ENCODE results near the gene TSSC4.

TSSC4 gene

DNA sequence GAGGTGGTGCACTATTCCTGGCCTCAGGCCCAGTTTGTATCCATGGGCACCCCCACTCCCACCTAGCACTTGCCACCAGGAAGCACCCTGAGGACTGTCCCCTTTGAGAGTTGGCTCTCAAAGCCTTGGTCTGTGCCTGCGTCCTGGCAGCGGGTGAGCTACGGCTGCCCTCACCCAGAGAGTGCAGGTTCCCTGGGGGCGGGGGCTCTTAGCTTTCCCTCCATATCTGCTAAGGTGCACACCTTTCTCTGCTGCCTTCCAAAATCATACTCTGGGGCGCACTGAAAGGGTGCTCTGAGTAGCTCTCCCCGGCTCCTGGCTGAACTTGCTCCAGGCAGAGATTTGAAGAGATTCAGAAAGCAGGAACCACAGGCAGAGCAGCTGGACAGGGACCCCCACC, 51.4 kb downstream of the TSSC4 start:
- Histone ChIP-seq H3K9me3 (ENCODE audit: low read length) (no peaks in the 10 kb centered on the region), H3K4me3 (ENCODE audit: low read depth, low read length, poor library complexity, severe bottlenecking) (no peak overlapping the region), H3K27ac (ENCODE audit: low read depth, low read length, poor library complexity, severe bottlenecking) (no peak overlapping the region), H3K36me3 (ENCODE audit: insufficient read depth, low read length) (no peaks in the 10 kb centered on the region), H3K9ac (ENCODE audit: low read length) (no peak overlapping the region), H3K4me2 (ENCODE audit: low read length) (no peak overlapping the region), H3K79me2 (ENCODE audit: insufficient read depth, low read length) (no peaks in the 10 kb centered on the region), H3K9me2 (ENCODE audit: low read depth, low read length) (no peaks in the 10 kb centered on the region), H3K4me1 (ENCODE audit: insufficient read depth, low read length, severe bottlenecking) (peaks cover 3% of the 10 kb centered on the region), H3K27me3 (ENCODE audit: insufficient read depth, low read length) (no peaks in the 10 kb centered on the region), H3F3A (ENCODE audit: insufficient read depth, low read length) (no peaks in the 10 kb centered on the region), H4K20me1 (ENCODE audit: insufficient read depth, low read length) (no peaks in the 10 kb centered on the region), H2AFZ (ENCODE audit: low read length) (no peak overlapping the region)
- TF ChIP-seq, protein P1, sequence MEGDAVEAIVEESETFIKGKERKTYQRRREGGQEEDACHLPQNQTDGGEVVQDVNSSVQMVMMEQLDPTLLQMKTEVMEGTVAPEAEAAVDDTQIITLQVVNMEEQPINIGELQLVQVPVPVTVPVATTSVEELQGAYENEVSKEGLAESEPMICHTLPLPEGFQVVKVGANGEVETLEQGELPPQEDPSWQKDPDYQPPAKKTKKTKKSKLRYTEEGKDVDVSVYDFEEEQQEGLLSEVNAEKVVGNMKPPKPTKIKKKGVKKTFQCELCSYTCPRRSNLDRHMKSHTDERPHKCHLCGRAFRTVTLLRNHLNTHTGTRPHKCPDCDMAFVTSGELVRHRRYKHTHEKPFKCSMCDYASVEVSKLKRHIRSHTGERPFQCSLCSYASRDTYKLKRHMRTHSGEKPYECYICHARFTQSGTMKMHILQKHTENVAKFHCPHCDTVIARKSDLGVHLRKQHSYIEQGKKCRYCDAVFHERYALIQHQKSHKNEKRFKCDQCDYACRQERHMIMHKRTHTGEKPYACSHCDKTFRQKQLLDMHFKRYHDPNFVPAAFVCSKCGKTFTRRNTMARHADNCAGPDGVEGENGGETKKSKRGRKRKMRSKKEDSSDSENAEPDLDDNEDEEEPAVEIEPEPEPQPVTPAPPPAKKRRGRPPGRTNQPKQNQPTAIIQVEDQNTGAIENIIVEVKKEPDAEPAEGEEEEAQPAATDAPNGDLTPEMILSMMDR (IDR thresholded peaks at IDR 0.05; ENCODE audit: low read length) = no peak
- TF ChIP-seq EZH2 (IDR thresholded peaks at IDR 0.05; ENCODE audit: borderline replicate concordance, low read length) = no peak

DNA sequence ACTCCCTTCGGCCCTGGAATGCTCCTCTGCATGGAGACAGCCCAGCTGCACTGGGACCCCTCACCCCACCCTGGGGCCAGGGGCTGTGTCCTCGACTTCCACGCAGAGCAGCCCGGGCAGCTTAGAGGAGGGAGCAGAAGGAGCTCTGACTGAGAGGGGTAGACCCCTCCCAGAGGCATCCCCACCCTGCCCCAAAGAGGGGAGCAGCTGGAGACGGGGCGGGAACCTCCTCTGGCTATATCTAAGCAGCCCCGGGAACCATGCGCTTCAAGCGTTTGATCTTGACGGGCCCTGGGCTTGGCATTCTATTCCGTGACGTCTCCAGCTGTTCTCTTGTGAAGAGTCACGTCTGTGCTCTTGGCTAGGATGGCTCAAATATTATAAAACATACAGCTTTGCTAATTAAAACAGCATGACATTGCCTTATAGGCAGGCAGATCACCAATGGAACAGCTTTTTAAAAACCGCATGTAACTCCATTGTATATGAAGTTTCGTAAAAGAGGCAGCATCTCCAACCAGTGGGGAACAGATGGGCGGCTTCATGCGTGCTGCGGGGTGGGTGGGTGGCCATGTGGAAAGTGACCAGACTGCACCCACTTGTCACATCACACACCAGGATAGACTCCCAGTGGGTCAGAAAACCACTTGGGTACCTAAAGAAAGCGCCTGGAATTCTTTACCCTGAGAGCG, 51.9 kb downstream of the TSSC4 start:
- no peak overlapping the region for H2AFZ ChIP-seq (ENCODE audit: low read length)
- no peaks in the 10 kb centered on the region for H3K79me2 ChIP-seq (ENCODE audit: insufficient read depth, low read length)
- no peaks in the 10 kb centered on the region for H3K9me2 ChIP-seq (ENCODE audit: low read depth, low read length)
- TF ChIP-seq, protein P1 (IDR thresholded peaks at IDR 0.05; ENCODE audit: low read length) = no peak
- H3K9me3 ChIP-seq (ENCODE audit: low read length) = no peaks in the 10 kb centered on the region
- no peak overlapping the region for H3K4me2 ChIP-seq (ENCODE audit: low read length)
- no peak overlapping the region for H3K27ac ChIP-seq (ENCODE audit: low read depth, low read length, poor library complexity, severe bottlenecking)
- H3K9ac ChIP-seq (ENCODE audit: low read length) = no peak overlapping the region
- H3K4me1 ChIP-seq (ENCODE audit: insufficient read depth, low read length, severe bottlenecking) = no peaks in the 10 kb centered on the region
- no peaks in the 10 kb centered on the region for H3F3A ChIP-seq (ENCODE audit: insufficient read depth, low read length)
- H3K27me3 ChIP-seq (ENCODE audit: insufficient read depth, low read length) = no peaks in the 10 kb centered on the region
- no peaks in the 10 kb centered on the region for H3K36me3 ChIP-seq (ENCODE audit: insufficient read depth, low read length)
- no peaks in the 10 kb centered on the region for H4K20me1 ChIP-seq (ENCODE audit: insufficient read depth, low read length)
- no peak overlapping the region for H3K4me3 ChIP-seq (ENCODE audit: low read depth, low read length, poor library complexity, severe bottlenecking)

DNA sequence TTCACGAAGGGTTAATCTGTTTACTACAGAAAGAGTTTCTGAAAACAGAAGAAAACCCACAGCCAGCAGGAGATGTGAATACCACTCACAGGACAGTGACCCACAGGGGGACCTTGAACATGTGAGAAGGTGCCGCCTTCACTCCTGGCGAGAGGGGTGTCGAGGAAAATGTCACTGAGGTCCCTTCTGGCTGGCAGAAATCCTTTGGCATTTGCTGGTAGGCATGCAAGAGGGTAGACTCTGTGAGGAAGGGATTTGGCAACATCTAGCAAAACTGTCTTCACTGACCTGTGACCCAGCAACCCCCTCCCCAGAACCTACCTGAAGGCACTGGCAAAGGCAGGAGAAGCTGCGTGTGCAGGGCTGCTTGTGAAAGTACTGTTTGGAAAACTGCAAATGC, 52.9 kb downstream of the TSSC4 start:
- H3F3A ChIP-seq (ENCODE audit: insufficient read depth, low read length) = no peaks in the 10 kb centered on the region
- no peak overlapping the region for H3K27ac ChIP-seq (ENCODE audit: low read depth, low read length, poor library complexity, severe bottlenecking)
- no peak overlapping the region for H3K9ac ChIP-seq (ENCODE audit: low read length)
- no peaks in the 10 kb centered on the region for H3K9me3 ChIP-seq (ENCODE audit: low read length)
- no peaks in the 10 kb centered on the region for H3K27me3 ChIP-seq (ENCODE audit: insufficient read depth, low read length)
- no peaks in the 10 kb centered on the region for H3K4me1 ChIP-seq (ENCODE audit: insufficient read depth, low read length, severe bottlenecking)
- no peak overlapping the region for H2AFZ ChIP-seq (ENCODE audit: low read length)
- no peaks in the 10 kb centered on the region for H4K20me1 ChIP-seq (ENCODE audit: insufficient read depth, low read length)
- H3K4me3 ChIP-seq (ENCODE audit: low read depth, low read length, poor library complexity, severe bottlenecking) = no peak overlapping the region
- TF ChIP-seq EZH2 (IDR thresholded peaks at IDR 0.05; ENCODE audit: borderline replicate concordance, low read length) = no peak
- TF ChIP-seq, protein P1 (IDR thresholded peaks at IDR 0.05; ENCODE audit: low read length) = no peak
- no peaks in the 10 kb centered on the region for H3K9me2 ChIP-seq (ENCODE audit: low read depth, low read length)
- no peaks in the 10 kb centered on the region for H3K36me3 ChIP-seq (ENCODE audit: insufficient read depth, low read length)
- no peaks in the 10 kb centered on the region for H3K79me2 ChIP-seq (ENCODE audit: insufficient read depth, low read length)
- no peak overlapping the region for H3K4me2 ChIP-seq (ENCODE audit: low read length)
